HCT116 (cell line): ENCODE data around the gene GIMAP8. TPM values are rescaled to one million over a fixed set of nuclear protein-coding genes. Genes with fewer than 3 reads are reported as not detected.

ENCODE experiments used
- ATAC-seq: fragments of 200-7000 bp; cut with Tn5 transposase; 2 replicates; pipeline ENCODE4 v1.9.1; 2020; ENCODE audit warnings: mild to moderate bottlenecking, moderate library complexity
- BruUV-seq: library from RNA; stranded (reverse); fragments of 400-500 nt; replicated peaks from 2 replicates; lab custom pipeline; 2021; lab: Mats Ljungman, UMichigan
- CTCF ChIA-PET: fragments of 300-600 bp; sonication (Branson Sonifier 250); formaldehyde crosslinking; loops from one replicate; lab custom pipeline; 2021; ENCODE audit warnings: antibody characterized with exemption; lab: Charles Lee
- POLR2A ChIA-PET: fragments of 300-600, 350-600 bp; sonication (Branson Sonifier 250); formaldehyde crosslinking; loops from one replicate; lab custom pipeline; 2021; ENCODE audit warnings: antibody characterized with exemption; lab: Charles Lee
- RAD21 ChIA-PET, 2 experiments: fragments of 300-600 bp; sonication (Branson Sonifier 250); formaldehyde crosslinking; loops; one replicate each; lab custom pipeline; 2023; ENCODE audit warnings: low total read pairs in 2 of 2; ENCODE audit not compliant: uncharacterized antibody in 2 of 2, unreplicated experiment in 2 of 2, low non-redundant PET in 1 of 2; lab: Charles Lee
- DNase-seq: peaks from one replicate; pipeline ENCODE4 v3.0.0-alpha.2; 2010; ENCODE audit warnings: low read depth, low spot score
- H2AFZ ChIP-seq: fragments of 200-600 bp; shearing (Covaris generic), sonication (generic); 2 replicates; pipeline ENCODE4 v1.6.1; 2017; ENCODE audit warnings: low read depth, mixed run types, mixed read lengths, antibody characterized with exemption, low read length; ENCODE audit not compliant: poor library complexity, severe bottlenecking
- H3K27ac ChIP-seq: 2 replicates; pipeline ENCODE4 v1.5.1; 2012; ENCODE audit warnings: low read depth, low read length
- H3K27me3 ChIP-seq: fragments of 200-600 bp; sonication (generic); 2 replicates; pipeline ENCODE4 v1.6.1; 2016; ENCODE audit warnings: mixed run types, low read length, mixed read lengths; ENCODE audit not compliant: insufficient read depth
- H3K36me3 ChIP-seq, 2 experiments: fragments of 200-500 bp in 1 of 2; fragments of 200-600 bp in 1 of 2; sonication (Bioruptor generic) in 1 of 2; sonication (generic) in 1 of 2; 2 replicates each; pipeline versions ENCODE4 v1.5.1 to v1.6.1; 2014 to 2016; ENCODE audit warnings: low read length in 2 of 2, inconsistent platforms in 1 of 2, mixed read lengths in 1 of 2, mixed run types in 1 of 2; ENCODE audit not compliant: insufficient read depth in 2 of 2, control insufficient read depth in 1 of 2
- H3K4me1 ChIP-seq, 2 experiments: fragments of 200-600 bp in 1 of 2; sonication (generic) in 1 of 2; 2 replicates each; pipeline versions ENCODE4 v1.5.1 to v1.6.1; 2012 to 2017; ENCODE audit warnings: low read length in 2 of 2, inconsistent platforms in 1 of 2, mild to moderate bottlenecking in 1 of 2, mixed read lengths in 1 of 2, mixed run types in 1 of 2, moderate library complexity in 1 of 2; ENCODE audit not compliant: insufficient read depth in 2 of 2, control insufficient read depth in 1 of 2
- H3K4me2 ChIP-seq: fragments of 200-600 bp; sonication (generic); 2 replicates; pipeline ENCODE4 v1.6.1; 2017; ENCODE audit warnings: mixed run types, low read length, mixed read lengths
- H3K4me3 ChIP-seq, 2 experiments: fragments of 200-600 bp in 1 of 2; sonication (generic) in 1 of 2; replicated peaks in 1 of 2; 2 replicates each; pipeline ENCODE4 v1.5.1; 2011 to 2016; ENCODE audit warnings: low read length in 2 of 2, control low read depth in 1 of 2, low read depth in 1 of 2, mild to moderate bottlenecking in 1 of 2, mixed read lengths in 1 of 2, mixed run types in 1 of 2
- H3K79me2 ChIP-seq: fragments of 200-600 bp; sonication (generic); 2 replicates; pipeline ENCODE4 v1.6.1; 2017; ENCODE audit warnings: mild to moderate bottlenecking, mixed run types, low read length, moderate library complexity, mixed read lengths; ENCODE audit not compliant: insufficient read depth
- H3K9ac ChIP-seq: fragments of 200-600 bp; sonication (generic); 2 replicates; pipeline ENCODE4 v1.6.1; 2016; ENCODE audit warnings: low read length, mixed read lengths
- H3K9me2 ChIP-seq: fragments of 200-600 bp; sonication (generic), shearing (Covaris generic); 2 replicates; pipeline ENCODE4 v1.6.1; 2017; ENCODE audit warnings: mixed run types, mild to moderate bottlenecking, moderate library complexity; ENCODE audit not compliant: insufficient read depth
- H3K9me3 ChIP-seq, 2 experiments: fragments of 200-500 bp in 1 of 2; fragments of 200-600 bp in 1 of 2; sonication (Bioruptor generic) in 1 of 2; sonication (generic) in 1 of 2; 2 replicates each; pipeline ENCODE4 v1.6.1; 2014 to 2017; ENCODE audit warnings: low read length in 2 of 2, mixed read lengths in 2 of 2, inconsistent platforms in 1 of 2, low read depth in 1 of 2, mild to moderate bottlenecking in 1 of 2, mixed run types in 1 of 2, moderate library complexity in 1 of 2; ENCODE audit not compliant: control insufficient read depth in 1 of 2, insufficient read depth in 1 of 2
- H4K20me1 ChIP-seq: fragments of 200-600 bp; sonication (generic), shearing (Covaris generic); 2 replicates; pipeline ENCODE4 v1.6.1; 2017; ENCODE audit warnings: mixed run types, mild to moderate bottlenecking, moderate library complexity; ENCODE audit not compliant: insufficient read depth
- CBX3 ChIP-seq: IDR thresholded peaks from 2 replicates; pipeline ENCODE4 v1.6.1; 2012; ENCODE audit warnings: low read depth
- EGR1 ChIP-seq: IDR thresholded peaks from 2 replicates; pipeline ENCODE4 v1.6.1; 2012; ENCODE audit warnings: low read depth
- FOSL1 ChIP-seq: IDR thresholded peaks from 2 replicates; pipeline ENCODE4 v1.6.1; 2012; ENCODE audit warnings: low read depth
- MAX ChIP-seq: IDR thresholded peaks from 2 replicates; pipeline ENCODE4 v1.6.1; 2012
- POLR2A ChIP-seq: IDR thresholded peaks from 2 replicates; pipeline ENCODE4 v1.7.0; 2011; ENCODE audit warnings: borderline replicate concordance; ENCODE audit not compliant: insufficient read depth, insufficient read length; ENCODE audit errors: extremely low read depth
- RAD21 ChIP-seq: IDR thresholded peaks from 2 replicates; pipeline ENCODE4 v1.6.1; 2012; ENCODE audit warnings: low read depth, mild to moderate bottlenecking
- SP1 ChIP-seq: IDR thresholded peaks from 2 replicates; pipeline ENCODE4 v1.6.1; 2012; ENCODE audit warnings: low read depth
- SRF ChIP-seq: IDR thresholded peaks from 2 replicates; pipeline ENCODE4 v1.6.1; 2012; ENCODE audit warnings: low read depth
- YY1 ChIP-seq: IDR thresholded peaks from 2 replicates; pipeline ENCODE4 v1.6.1; 2011; ENCODE audit warnings: low read length, low read depth, moderate library complexity, mild to moderate bottlenecking; ENCODE audit not compliant: insufficient replicate concordance; ENCODE audit errors: extremely low read depth
- ZBTB33 ChIP-seq: IDR thresholded peaks from 2 replicates; pipeline ENCODE4 v1.6.1; 2011; ENCODE audit warnings: mild to moderate bottlenecking, low read length, moderate library complexity; ENCODE audit not compliant: insufficient replicate concordance; ENCODE audit errors: extremely low read depth
- ZFX ChIP-seq: fragments of 450-650 bp; IDR thresholded peaks from 2 replicates; pipeline ENCODE4 v1.6.1; 2017
- intact Hi-C: fragments of 100-400 bp; cut with micrococcal nuclease; formaldehyde crosslinking; loops from 2 replicates; pipeline ENCODE4 v1.10.0; 2022
- total RNA-seq: library from RNA; stranded (reverse); gene quantifications from one replicate; pipeline ENCODE4 v1.2.1, GENCODE V29; 2021; ENCODE audit not compliant: unreplicated experiment

GIMAP8 gene
- total RNA-seq, 1 experiment from 2014 or later: 0.15 TPM

- TF ChIP-seq ZBTB33: no peak
- no peak for TF ChIP-seq SRF
- no peak for TF ChIP-seq SP1
- no peak for TF ChIP-seq ZFX
- TF ChIP-seq EGR1: no peak
- no peak for TF ChIP-seq MAX
- TF ChIP-seq FOSL1: no peak
- TF ChIP-seq CBX3: no peak
- TF ChIP-seq RAD21: no peak
- no peak for TF ChIP-seq POLR2A
Observed at GRCh38 chr7:150411606-150412005, 38.8 kb upstream of the GIMAP8 start (continued).

- Histone ChIP-seq H3K9ac (no peak overlapping the region), H3K79me2 (no peaks in the 10 kb centered on the region), H3K36me3 (no peaks in the 10 kb centered on the region), H3K9me2 (no peaks in the 10 kb centered on the region), H3K4me3 (no peak overlapping the region), H3K27me3 (no peaks in the 10 kb centered on the region), H3K4me2 (no peak overlapping the region), H3K27ac (no peak overlapping the region), H4K20me1 (no peaks in the 10 kb centered on the region), H3K4me1 (peaks cover 4 to 12% of the 10 kb centered on the region in 2 experiments; a peak in 2 of 4 replicates), H2AFZ (no peak overlapping the region), H3K9me3 (no peaks in the 10 kb centered on the region)
- no peak for ATAC-seq
- BruUV-seq: no TSS peak
- intact Hi-C loops: no loop called here
- RAD21 ChIA-PET: no interaction called here
- TF ChIP-seq YY1: no peak
- CTCF ChIA-PET: no interaction called here
- no peak for DNase-seq
- POLR2A ChIA-PET: no interaction called here
Observed at GRCh38 chr7:150412016-150412415, 38.4 kb upstream of the GIMAP8 start.
